Measurements from ENCODE around the gene KCTD10. TPM values are rescaled to one million over a fixed set of nuclear protein-coding genes. Genes with fewer than 3 reads are reported as not detected.

The KCTD10 gene
- total and polyA plus RNA-seq, 2 of the 13 experiments (the other 11 are each of a cell fraction or from before 2014, with no cell fraction given) = 6.9 to 25.4 TPM

DNA sequence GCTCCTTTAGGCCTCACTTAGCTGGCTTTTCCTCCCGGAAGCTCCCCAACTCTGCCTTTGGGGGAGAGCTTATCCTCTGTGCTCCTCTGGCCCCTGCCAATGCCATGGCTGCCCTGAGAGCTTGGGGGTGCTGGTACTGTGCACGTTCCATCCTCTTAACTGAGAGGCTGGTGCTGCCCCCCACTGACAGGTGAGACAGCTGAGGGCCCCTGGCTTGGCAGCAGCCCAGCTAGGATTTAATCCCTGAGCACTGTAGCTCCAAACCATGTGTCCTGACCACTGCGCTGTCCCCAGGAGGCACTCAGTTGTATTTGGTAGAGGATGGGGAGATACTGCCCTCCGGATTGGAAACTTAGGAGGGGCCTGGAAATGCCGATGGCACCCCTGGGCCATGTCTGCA, 46.4 kb upstream of the KCTD10 start (continued):
- no peak for TF ChIP-seq RXRA (CRISPR knock-in tag; IDR thresholded peaks at IDR 0.05)
- TF ChIP-seq BRCA1 (CRISPR knock-in tag; IDR thresholded peaks at IDR 0.05) = no peak
- no peak for TF ChIP-seq ZNF441 (CRISPR knock-in tag; IDR thresholded peaks at IDR 0.05; ENCODE audit: borderline replicate concordance)
- no peak for TF ChIP-seq ZNF672 (CRISPR knock-in tag; IDR thresholded peaks at IDR 0.05)
- TF ChIP-seq ZFP36L2 (CRISPR knock-in tag; IDR thresholded peaks at IDR 0.05) = no peak
- TF ChIP-seq ZNF256 (CRISPR knock-in tag; conservative IDR thresholded peaks at IDR 0.05) = no peak
- TF ChIP-seq MIER3 (CRISPR knock-in tag; IDR thresholded peaks at IDR 0.05; ENCODE audit: borderline replicate concordance) = no peak

DNA sequence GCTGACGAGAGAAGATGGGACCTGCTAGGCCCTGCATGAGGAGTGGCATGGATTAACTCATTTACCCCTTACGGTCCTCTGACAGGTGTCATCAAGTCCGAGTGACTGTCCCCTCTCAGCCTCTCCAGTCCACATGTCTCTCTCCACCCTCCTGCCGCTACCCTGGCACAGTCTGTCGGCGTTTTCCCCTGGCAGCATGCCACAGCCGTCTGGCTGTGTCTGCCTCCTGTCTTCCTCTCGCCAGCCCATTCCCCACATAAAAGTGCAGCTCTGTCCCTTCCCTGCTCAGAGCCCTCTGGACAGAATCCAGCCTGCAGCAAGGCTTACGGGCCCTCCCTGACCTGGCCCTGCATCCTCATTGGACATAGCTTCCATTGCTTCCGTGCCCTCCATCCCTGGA, 46.0 kb upstream of the KCTD10 start:
- no peak overlapping the region for H2AFZ ChIP-seq (ENCODE audit: low read length)
- ATAC-seq (no peak), FAIRE-seq (no peak), DNase-seq (ENCODE audit: low spot score) (no peak)
- no peaks in the 10 kb centered on the region for H3K9me3 ChIP-seq (ENCODE audit: low read length)
- H3K4me2 ChIP-seq (ENCODE audit: low read depth, low read length) = no peak overlapping the region
- H3K36me3 ChIP-seq (replicated peaks in 1 of 2; ENCODE audit: control insufficient read depth in 1 of 2, insufficient read depth in 2 of 2, low read length in 2 of 2) = peaks cover 14 to 29% of the 10 kb centered on the region in 2 experiments
- intact Hi-C loops (cut with micrococcal nuclease; ENCODE audit: unreplicated experiment) (no loop called here), in situ Hi-C loops (cut with HindIII; ENCODE audit: extremely low pct_ligation_motif_present, low pct_unique_long_range_greater_than_20kb) (no loop called here)
- no peak overlapping the region for H3K27ac ChIP-seq (ENCODE audit: extremely low read length, insufficient read depth, low read length)
- no peaks in the 10 kb centered on the region for H4K20me1 ChIP-seq (ENCODE audit: insufficient read depth, low read length)
- H3K9ac ChIP-seq (ENCODE audit: insufficient read depth, low read depth, low read length) = no peak overlapping the region
- WGBS (ENCODE audit: low lambda C conversion rate) = 94% methylated on average over 10 of the region's 10 CpGs
- TF ChIP-seq, protein P1, sequence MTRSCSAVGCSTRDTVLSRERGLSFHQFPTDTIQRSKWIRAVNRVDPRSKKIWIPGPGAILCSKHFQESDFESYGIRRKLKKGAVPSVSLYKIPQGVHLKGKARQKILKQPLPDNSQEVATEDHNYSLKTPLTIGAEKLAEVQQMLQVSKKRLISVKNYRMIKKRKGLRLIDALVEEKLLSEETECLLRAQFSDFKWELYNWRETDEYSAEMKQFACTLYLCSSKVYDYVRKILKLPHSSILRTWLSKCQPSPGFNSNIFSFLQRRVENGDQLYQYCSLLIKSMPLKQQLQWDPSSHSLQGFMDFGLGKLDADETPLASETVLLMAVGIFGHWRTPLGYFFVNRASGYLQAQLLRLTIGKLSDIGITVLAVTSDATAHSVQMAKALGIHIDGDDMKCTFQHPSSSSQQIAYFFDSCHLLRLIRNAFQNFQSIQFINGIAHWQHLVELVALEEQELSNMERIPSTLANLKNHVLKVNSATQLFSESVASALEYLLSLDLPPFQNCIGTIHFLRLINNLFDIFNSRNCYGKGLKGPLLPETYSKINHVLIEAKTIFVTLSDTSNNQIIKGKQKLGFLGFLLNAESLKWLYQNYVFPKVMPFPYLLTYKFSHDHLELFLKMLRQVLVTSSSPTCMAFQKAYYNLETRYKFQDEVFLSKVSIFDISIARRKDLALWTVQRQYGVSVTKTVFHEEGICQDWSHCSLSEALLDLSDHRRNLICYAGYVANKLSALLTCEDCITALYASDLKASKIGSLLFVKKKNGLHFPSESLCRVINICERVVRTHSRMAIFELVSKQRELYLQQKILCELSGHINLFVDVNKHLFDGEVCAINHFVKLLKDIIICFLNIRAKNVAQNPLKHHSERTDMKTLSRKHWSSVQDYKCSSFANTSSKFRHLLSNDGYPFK (CRISPR knock-in tag; IDR thresholded peaks at IDR 0.05; ENCODE audit: borderline replicate concordance) = no peak
- TF ChIP-seq ZNF788 (CRISPR knock-in tag; IDR thresholded peaks at IDR 0.05; ENCODE audit: borderline replicate concordance) (no peak), ZBTB8A (CRISPR knock-in tag; IDR thresholded peaks at IDR 0.05; ENCODE audit: borderline replicate concordance, low read depth) (no peak), ZNF782 (CRISPR knock-in tag; IDR thresholded peaks at IDR 0.05; ENCODE audit: borderline replicate concordance) (no peak), ZNF737 (CRISPR knock-in tag; IDR thresholded peaks at IDR 0.05; ENCODE audit: borderline replicate concordance) (no peak), MAZ (IDR thresholded peaks at IDR 0.05; ENCODE audit: borderline replicate concordance, low read depth, low read length) (no peak), MAZ (CRISPR knock-in tag; IDR thresholded peaks at IDR 0.05; ENCODE audit: low read depth) (no peak), IKZF4 (CRISPR knock-in tag; IDR thresholded peaks at IDR 0.05; ENCODE audit: borderline replicate concordance, low read depth, not compliant biosample characterization) (no peak)
- H3K4me1 ChIP-seq (ENCODE audit: insufficient read depth, low read length) = peaks cover 22% of the 10 kb centered on the region
- no peaks in the 10 kb centered on the region for H3K27me3 ChIP-seq (ENCODE audit: control insufficient read depth in 1 of 2, insufficient read depth in 2 of 2, low read length in 2 of 2)
- no peaks in the 10 kb centered on the region for H3K79me2 ChIP-seq (ENCODE audit: insufficient read depth, low read length)
- ChIA-PET CTCF (ENCODE audit: low intra/inter-chr PET ratio, low total read pairs) (no interaction called here), POLR2A (no interaction called here)
- no peak overlapping the region for H3K4me3 ChIP-seq (replicated peaks in 1 of 3; ENCODE audit: insufficient read depth in 1 of 3, low read depth in 2 of 3, low read length in 3 of 3)
- BruUV-seq (replicated peaks) = no TSS peak

Measured in HepG2 (cell line).